Hematopoietic multipotent progenitor cell (in vitro differentiated cells): Measurements from ENCODE around the gene CDC42EP4. TPM values are rescaled to one million over a fixed set of nuclear protein-coding genes. Genes with fewer than 3 reads are reported as not detected.

ENCODE experiments used
- DNase-seq, 3 donors: peaks; one replicate each; pipeline ENCODE4 v3.0.0-alpha.2; 2011 to 2015; ENCODE audit warnings: low read depth in 2 of 3, low spot score in 2 of 3
- total RNA-seq: library from RNA; depleted of rRNA; stranded (reverse); fragments of >200 nt; gene quantifications from one replicate; pipeline ENCODE4 v1.2.3, GENCODE V29; 2012

The CDC42EP4 gene
- total RNA-seq, 1 donor = 11.8 TPM

- DNase-seq = no peak
These were observed 7.4 kb downstream of the CDC42EP4 start for GRCh38 chr17:73304438-73304837.

GRCh38 chr17:73302189-73302588, 9.6 kb downstream of the CDC42EP4 start:
- DNase-seq = no peak

GRCh38 chr17:73301369-73301768, 10.4 kb downstream of the CDC42EP4 start:
- no peak for DNase-seq

- DNase-seq = no peak
These were observed 11.4 kb downstream of the CDC42EP4 start for GRCh38 chr17:73300392-73300791.

GRCh38 chr17:73297934-73298861, 13.6 kb downstream of the CDC42EP4 start:
- peak in 1 of 3 donors; percentile 78 for DNase-seq

- DNase-seq = no peak
These were observed 18.3 kb downstream of the CDC42EP4 start for GRCh38 chr17:73293480-73293911.

- no peak for DNase-seq
These were observed 18.8 kb downstream of the CDC42EP4 start for GRCh38 chr17:73293031-73293430.

- no peak for DNase-seq
These were observed 19.7 kb downstream of the CDC42EP4 start for GRCh38 chr17:73292031-73292531.

- DNase-seq = no peak
These were observed 20.5 kb downstream of the CDC42EP4 start for GRCh38 chr17:73291260-73291801.

- peak in 1 of 3 donors; percentile 48 for DNase-seq
These were observed 21.2 kb downstream of the CDC42EP4 start for GRCh38 chr17:73290399-73291259.

- DNase-seq = no peak
These were observed 22.1 kb downstream of the CDC42EP4 start for GRCh38 chr17:73289549-73290254.

GRCh38 chr17:73288534-73289302, 23.1 kb downstream of the CDC42EP4 start:
- no peak for DNase-seq

GRCh38 chr17:73286863-73287296, 24.9 kb downstream of the CDC42EP4 start:
- DNase-seq = no peak

- DNase-seq = no peak
These were observed 25.6 kb downstream of the CDC42EP4 start for GRCh38 chr17:73285916-73286862.

GRCh38 chr17:73285603-73285908, 26.2 kb downstream of the CDC42EP4 start:
- DNase-seq = no peak

- no peak for DNase-seq
These were observed 26.7 kb downstream of the CDC42EP4 start for GRCh38 chr17:73284906-73285602.

- no peak for DNase-seq
These were observed 27.4 kb downstream of the CDC42EP4 start for GRCh38 chr17:73284354-73284753.

GRCh38 chr17:73283841-73284282, 27.9 kb downstream of the CDC42EP4 start:
- no peak for DNase-seq
